GM12873 (cell line): ENCODE results near the gene SLC37A1.

ENCODE experiments used
- TF ChIP-seq, protein P1 (sequence below): IDR thresholded peaks from 2 replicates; pipeline ENCODE4 v1.5.1; 2012; ENCODE audit warnings: low read depth, mild to moderate bottlenecking, moderate library complexity, low read length, control low read depth; ENCODE audit not compliant: insufficient read depth; ENCODE audit errors: missing control alignments

SLC37A1 gene

GRCh38 chr21:42614811-42615351 lies 101.2 kb downstream of the SLC37A1 start:
- TF ChIP-seq, protein P1, sequence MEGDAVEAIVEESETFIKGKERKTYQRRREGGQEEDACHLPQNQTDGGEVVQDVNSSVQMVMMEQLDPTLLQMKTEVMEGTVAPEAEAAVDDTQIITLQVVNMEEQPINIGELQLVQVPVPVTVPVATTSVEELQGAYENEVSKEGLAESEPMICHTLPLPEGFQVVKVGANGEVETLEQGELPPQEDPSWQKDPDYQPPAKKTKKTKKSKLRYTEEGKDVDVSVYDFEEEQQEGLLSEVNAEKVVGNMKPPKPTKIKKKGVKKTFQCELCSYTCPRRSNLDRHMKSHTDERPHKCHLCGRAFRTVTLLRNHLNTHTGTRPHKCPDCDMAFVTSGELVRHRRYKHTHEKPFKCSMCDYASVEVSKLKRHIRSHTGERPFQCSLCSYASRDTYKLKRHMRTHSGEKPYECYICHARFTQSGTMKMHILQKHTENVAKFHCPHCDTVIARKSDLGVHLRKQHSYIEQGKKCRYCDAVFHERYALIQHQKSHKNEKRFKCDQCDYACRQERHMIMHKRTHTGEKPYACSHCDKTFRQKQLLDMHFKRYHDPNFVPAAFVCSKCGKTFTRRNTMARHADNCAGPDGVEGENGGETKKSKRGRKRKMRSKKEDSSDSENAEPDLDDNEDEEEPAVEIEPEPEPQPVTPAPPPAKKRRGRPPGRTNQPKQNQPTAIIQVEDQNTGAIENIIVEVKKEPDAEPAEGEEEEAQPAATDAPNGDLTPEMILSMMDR: no peak

DNA sequence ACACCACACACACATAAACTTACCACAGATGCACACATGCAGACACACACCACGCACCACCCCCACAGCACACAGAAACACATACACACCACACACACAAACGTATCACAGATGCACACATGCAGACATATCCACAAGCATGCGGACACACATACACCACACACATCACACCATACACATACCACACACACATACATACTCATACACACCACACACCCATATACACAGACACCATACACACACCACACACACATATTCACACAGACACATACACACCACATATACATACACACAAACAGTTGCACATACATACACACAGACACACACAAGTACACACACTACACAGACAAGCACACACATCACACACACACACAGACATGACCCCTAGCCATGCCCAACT lies 102.3 kb downstream of the SLC37A1 start:
- TF ChIP-seq, protein P1: no peak

GRCh38 chr21:42616446-42616845 lies 102.8 kb downstream of the SLC37A1 start:
- TF ChIP-seq, protein P1: no peak

GRCh38 chr21:42616941-42617340 lies 103.3 kb downstream of the SLC37A1 start:
- TF ChIP-seq, protein P1: no peak

DNA sequence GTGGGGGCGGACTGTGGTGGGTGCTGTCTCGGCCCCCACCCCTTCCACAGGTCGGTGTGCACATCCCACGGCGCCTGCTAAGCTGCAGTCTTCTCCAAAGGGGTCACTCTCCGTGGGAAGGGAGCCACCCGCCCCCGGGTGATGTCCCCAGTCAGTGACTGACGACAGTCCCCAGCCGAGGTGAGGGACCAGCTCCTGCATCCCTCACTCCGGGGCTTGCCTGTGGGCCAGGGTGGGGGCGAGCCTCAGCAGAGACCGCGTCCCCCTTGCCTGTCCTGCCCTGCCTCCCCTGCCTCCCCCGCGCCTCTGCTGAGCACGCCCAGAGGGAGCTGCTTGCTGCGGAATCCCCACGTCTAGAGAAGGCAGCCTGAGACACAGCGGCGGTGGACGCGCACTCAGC lies 103.8 kb downstream of the SLC37A1 start:
- TF ChIP-seq, protein P1: no peak

- TF ChIP-seq, protein P1: no peak
Measured at GRCh38 chr21:42618707-42619102, 105.1 kb downstream of the SLC37A1 start.

DNA sequence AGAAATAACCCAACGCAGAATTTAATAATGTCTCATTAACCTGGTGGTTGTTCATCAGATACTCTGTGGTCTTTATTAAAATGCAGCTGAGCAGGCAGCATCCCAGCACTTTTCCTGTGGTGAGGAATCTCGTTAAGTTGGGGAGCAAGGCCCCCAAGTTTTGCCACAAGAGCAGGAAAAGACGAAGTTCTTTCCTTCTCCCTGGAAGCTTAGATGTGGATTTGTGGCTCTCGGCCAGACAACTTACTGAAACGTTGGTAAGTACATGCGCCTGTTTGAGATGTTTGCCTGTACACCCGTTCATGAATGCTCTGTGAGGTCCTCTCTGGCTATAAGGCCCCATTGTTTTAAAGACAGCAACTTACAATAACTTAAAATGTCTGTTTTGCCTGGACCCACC lies 105.5 kb downstream of the SLC37A1 start:
- TF ChIP-seq, protein P1: no peak
